Keratinocyte (primary cell): Measurements from ENCODE around the gene TRIM8.

ENCODE experiments used
- CTCF ChIP-seq, 3 experiments: IDR thresholded peaks in 1 of 3; conservative IDR thresholded peaks in 1 of 3; optimal IDR thresholded peaks in 1 of 3; 2 replicates in 2 of 3; 3 replicates in 1 of 3; pipeline versions ENCODE3 to v1.5.1; 2011; ENCODE audit warnings: low read length in 3 of 3, mild to moderate bottlenecking in 3 of 3, moderate library complexity in 2 of 3, control low read depth in 1 of 3, inconsistent platforms in 1 of 3; ENCODE audit not compliant: insufficient read depth in 2 of 3; ENCODE audit errors: extremely low read depth in 1 of 3
- EZH2 ChIP-seq: IDR thresholded peaks from one replicate; pipeline ENCODE4 v1.6.1; 2012; ENCODE audit warnings: inconsistent platforms, mild to moderate bottlenecking, low read length, moderate library complexity

GRCh38 chr10:102678068-102678400 lies 33.8 kb downstream of the TRIM8 start:
- TF ChIP-seq CTCF (optimal IDR thresholded peaks at IDR 0.05 in 1 of 3, IDR thresholded peaks at IDR 0.05 in 1 of 3, conservative IDR thresholded peaks at IDR 0.05 in 1 of 3; ENCODE audit: extremely low read depth in 1 of 3, insufficient read depth in 2 of 3, low read length in 3 of 3) (no peak), EZH2 (no peak)
